HepG2 (cell line): ENCODE measurements around the gene ZNF644. TPM values are rescaled to one million over a fixed set of nuclear protein-coding genes. Genes with fewer than 3 reads are reported as not detected.

ENCODE experiments used
- ATAC-seq: fragments of 200-7000 bp; cut with Tn5 transposase; 3 replicates; pipeline ENCODE4 v1.9.1; 2020; ENCODE audit warnings: mild to moderate bottlenecking, moderate library complexity
- BruUV-seq: library from RNA; stranded (reverse); fragments of 400-500 nt; replicated peaks from 2 replicates; lab custom pipeline; 2021; lab: Mats Ljungman, UMichigan
- CTCF ChIA-PET: fragments of 300-600 bp; formaldehyde crosslinking; extraction: SDS; loops from one replicate; lab custom pipeline; 2021; ENCODE audit warnings: low total read pairs, inconsistent platforms, low intra/inter-chr PET ratio; lab: Yijun Ruan, JAX
- POLR2A ChIA-PET: fragments of 350-600 bp; sonication (Branson Sonifier 250); formaldehyde crosslinking; loops from one replicate; lab custom pipeline; 2020; ENCODE audit warnings: antibody characterized with exemption, inconsistent platforms; lab: Yijun Ruan, JAX
- DNase-seq: peaks from one replicate; pipeline ENCODE4 v3.0.0-alpha.2; 2015; ENCODE audit warnings: low spot score
- FAIRE-seq: peaks from 3 replicates; lab custom pipeline; 2011; peaks lifted over from hg19 to GRCh38; lab: Jason Lieb, UNC
- H2AFZ ChIP-seq: one replicate; pipeline ENCODE4 v1.6.1; 2011; ENCODE audit warnings: low read length, inconsistent platforms
- H3K27ac ChIP-seq: fragments of 300-600 bp; 3 replicates; pipeline ENCODE4 v1.8.0; 2011; ENCODE audit warnings: mixed run types, mild to moderate bottlenecking, mixed read lengths, low read length, inconsistent platforms; ENCODE audit not compliant: insufficient read depth; ENCODE audit errors: extremely low read length
- H3K27me3 ChIP-seq, 2 experiments: fragments of 200-600 bp in 1 of 2; 2 replicates in 1 of 2; 3 replicates in 1 of 2; pipeline versions ENCODE4 v1.6.0 to v1.8.0; 2011; ENCODE audit warnings: low read length in 2 of 2, mild to moderate bottlenecking in 2 of 2, moderate library complexity in 2 of 2, inconsistent platforms in 1 of 2; ENCODE audit not compliant: insufficient read depth in 2 of 2, control insufficient read depth in 1 of 2
- H3K36me3 ChIP-seq, 2 experiments: fragments of 200-600 bp in 1 of 2; replicated peaks in 1 of 2; 2 replicates in 1 of 2; 3 replicates in 1 of 2; pipeline versions ENCODE4 v1.5.1 to v1.8.0; 2011; ENCODE audit warnings: low read length in 2 of 2, inconsistent platforms in 1 of 2; ENCODE audit not compliant: insufficient read depth in 2 of 2, control insufficient read depth in 1 of 2
- H3K4me1 ChIP-seq: 2 replicates; pipeline ENCODE4 v1.5.1; 2012; ENCODE audit warnings: low read length, inconsistent platforms; ENCODE audit not compliant: insufficient read depth
- H3K4me2 ChIP-seq: 2 replicates; pipeline ENCODE4 v1.6.0; 2011; ENCODE audit warnings: low read depth, low read length, inconsistent platforms
- H3K4me3 ChIP-seq, 3 experiments: fragments of 200-600 bp in 1 of 3; sonication (generic), shearing (Covaris generic) in 1 of 3; replicated peaks in 1 of 3; 2 replicates each; pipeline ENCODE4 v1.5.1; 2011 to 2016; ENCODE audit warnings: low read length in 3 of 3, inconsistent platforms in 2 of 3, low read depth in 2 of 3, mild to moderate bottlenecking in 2 of 3, control low read depth in 1 of 3, mixed read lengths in 1 of 3; ENCODE audit not compliant: insufficient read depth in 1 of 3
- H3K79me2 ChIP-seq: one replicate; pipeline ENCODE4 v1.6.1; 2011; ENCODE audit warnings: low read length, inconsistent platforms; ENCODE audit not compliant: insufficient read depth
- H3K9ac ChIP-seq: 2 replicates; pipeline ENCODE4 v1.6.0; 2011; ENCODE audit warnings: mild to moderate bottlenecking, low read depth, low read length, inconsistent platforms; ENCODE audit not compliant: insufficient read depth
- H3K9me3 ChIP-seq: 2 replicates; pipeline ENCODE4 v1.5.1; 2012; ENCODE audit warnings: mild to moderate bottlenecking, low read length
- H4K20me1 ChIP-seq: 2 replicates; pipeline ENCODE4 v1.6.0; 2011; ENCODE audit warnings: inconsistent platforms, mild to moderate bottlenecking, low read length, moderate library complexity; ENCODE audit not compliant: insufficient read depth
- ELF4 ChIP-seq: sonication (generic); formaldehyde crosslinking; IDR thresholded peaks from 2 replicates; pipeline ENCODE4 v1.5.0; 2020; ENCODE audit warnings: missing genetic modification reagents, mild to moderate bottlenecking, moderate library complexity, borderline replicate concordance
- KDM4B ChIP-seq: sonication (generic); formaldehyde crosslinking; IDR thresholded peaks from 2 replicates; pipeline ENCODE4 v1.4.0; 2020; ENCODE audit warnings: missing genetic modification reagents
- MBNL3 ChIP-seq: fragments of 250-450 bp; sonication (Bioruptor Pico); conservative IDR thresholded peaks from 2 replicates; pipeline ENCODE4 v1.8.0; 2022; ENCODE audit warnings: mild to moderate bottlenecking, inconsistent platforms
- PCBP2 ChIP-seq: fragments of 200-400 bp; formaldehyde crosslinking; optimal IDR thresholded peaks from 2 replicates; pipeline ENCODE3; 2018; ENCODE audit warnings: low read length, low read depth; ENCODE audit not compliant: poor library complexity, severe bottlenecking
- POGZ ChIP-seq: sonication (generic); formaldehyde crosslinking; IDR thresholded peaks from 2 replicates; pipeline ENCODE4 v1.4.0; 2020; ENCODE audit warnings: mild to moderate bottlenecking, missing genetic modification reagents
- RBM22 ChIP-seq: fragments of 200-400 bp; formaldehyde crosslinking; optimal IDR thresholded peaks from 2 replicates; pipeline ENCODE3; 2017; ENCODE audit warnings: mild to moderate bottlenecking, low read length, moderate library complexity
- REXO4 ChIP-seq: sonication (generic); formaldehyde crosslinking; IDR thresholded peaks from 2 replicates; pipeline ENCODE4 v1.8.0; 2022; ENCODE audit warnings: missing genetic modification reagents, mild to moderate bottlenecking, borderline replicate concordance
- TMF1 ChIP-seq: sonication (generic); formaldehyde crosslinking; IDR thresholded peaks from 2 replicates; pipeline ENCODE4 v1.8.1; 2022; ENCODE audit warnings: low read depth, missing genetic modification reagents
- ZNF33A ChIP-seq: sonication (generic); formaldehyde crosslinking; IDR thresholded peaks from 2 replicates; pipeline ENCODE4 v1.5.1; 2020; ENCODE audit warnings: missing genetic modification reagents, mild to moderate bottlenecking, moderate library complexity, borderline replicate concordance
- ZNF7 ChIP-seq: IDR thresholded peaks from 2 replicates; pipeline ENCODE4 v1.6.1; 2016; ENCODE audit warnings: missing biosample characterization, missing genetic modification reagents
- WGBS: methylation state at CpG from one replicate; pipeline ENCODE4 v1.1.6; 2017; ENCODE audit warnings: low lambda C conversion rate; 5-methylcytosine and 5-hydroxymethylcytosine counted together
- in situ Hi-C: cut with HindIII; loops from 2 replicates; pipeline ENCODE4 v1.10.0; 2017; ENCODE audit warnings: low pct_unique_long_range_greater_than_20kb; ENCODE audit not compliant: extremely low pct_ligation_motif_present
- intact Hi-C: fragments of 100-400 bp; cut with micrococcal nuclease; formaldehyde crosslinking; loops from one replicate; pipeline ENCODE4 v1.10.0; 2022; ENCODE audit not compliant: unreplicated experiment
- polyA plus RNA-seq, 8 experiments: library from polyadenylated mRNA; depleted of rRNA in 3 of 8; stranded (reverse) in 7 of 8; unstranded in 1 of 8; fragments of >200 nt; fragmentation: Illumina TruSeq in 4 of 8; extraction: Trizol in 4 of 8; gene quantifications; 2 replicates each; pipeline versions ENCODE4 v1.2.1 to v1.2.3, GENCODE V29; 2011 to 2016; ENCODE audit warnings: low read depth in 4 of 8, missing spikeins in 1 of 8, mixed read lengths in 1 of 8; ENCODE audit not compliant: insufficient read depth in 1 of 8
- total RNA-seq, 5 experiments: library from RNA; depleted of rRNA; stranded (reverse); fragments of >200 nt; fragmentation: Illumina TruSeq; extraction: Trizol; gene quantifications; 2 replicates each; pipeline ENCODE4 v1.2.3, GENCODE V29; 2016; ENCODE audit warnings: low read depth in 1 of 5
- TF ChIP-seq, protein P1 (sequence below): IDR thresholded peaks from 2 replicates; pipeline ENCODE4 v1.6.1; 2016
- TF ChIP-seq, protein P2 (sequence below), 2 experiments: fragments of 450-650 bp in 1 of 2; sonication (generic) in 1 of 2; formaldehyde crosslinking in 1 of 2; IDR thresholded peaks; 2 replicates each; pipeline versions ENCODE4 v1.6.1 to v1.8.0; 2016 to 2022; ENCODE audit warnings: antibody characterized with exemption in 1 of 2, mild to moderate bottlenecking in 1 of 2, missing genetic modification reagents in 1 of 2

ZNF644 gene
- total and polyA plus RNA-seq, 2 of the 13 experiments (the other 11 are each of a cell fraction or from before 2014, with no cell fraction given), result 17.7 to 51.7 TPM

DNA sequence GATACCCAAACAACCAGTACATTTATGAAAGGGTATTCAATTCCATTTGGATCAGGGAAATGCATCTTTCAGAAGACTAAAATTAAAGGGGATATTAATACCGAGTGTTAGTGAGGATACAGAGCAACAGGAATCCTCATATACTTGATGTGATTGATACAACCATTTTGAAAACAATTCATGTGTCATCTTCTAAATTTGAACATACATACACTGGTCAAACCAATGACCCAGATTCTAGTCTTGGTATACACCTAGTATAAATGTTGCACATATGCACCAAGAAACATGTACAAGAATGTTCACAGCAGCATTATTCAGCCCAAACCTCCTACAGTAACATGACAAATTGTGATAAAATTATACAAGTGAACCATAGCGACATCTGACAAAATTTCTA, 58.6 kb downstream of the ZNF644 start:
- ChIA-PET POLR2A (interaction anchor here (1.8 kb wide), 1 partner anchor 59 kb away, joined by 7 read pairs; the partner anchor contains the start of gene ZNF644), CTCF (interaction anchor here (2.4 kb wide), 1 partner anchor 242 kb away, joined by 18 read pairs; no protein-coding TSS in a partner anchor)
- H3K4me2 ChIP-seq, result no peak overlapping the region
- in situ Hi-C loops (loop anchor here (5.0 kb wide), 1 partner anchor 241 kb away; no protein-coding TSS in a partner anchor), intact Hi-C loops (loop anchor here (10.0 kb wide), 1 partner anchor 202 kb away; no protein-coding TSS in a partner anchor)
- ATAC-seq (no peak), FAIRE-seq (no peak), DNase-seq (no peak)
- H3K36me3 ChIP-seq, result peaks cover 0 to 2% of the 10 kb centered on the region in 2 experiments; a peak in 1 of 5 replicates
- H3K27me3 ChIP-seq, result no peaks in the 10 kb centered on the region
- H3K4me1 ChIP-seq, result peaks cover 19% of the 10 kb centered on the region
- no peak overlapping the region for H3K27ac ChIP-seq
- 94% methylated on average over 2 of the region's 2 CpGs for WGBS
- no peaks in the 10 kb centered on the region for H3K9me3 ChIP-seq
- peaks cover 29% of the 10 kb centered on the region for H4K20me1 ChIP-seq
- H3K4me3 ChIP-seq, result no peak overlapping the region
- H2AFZ ChIP-seq, result no peak overlapping the region
- no TSS peak for BruUV-seq
- H3K79me2 ChIP-seq, result peaks cover 67% of the 10 kb centered on the region
- no peak overlapping the region for H3K9ac ChIP-seq
- TF ChIP-seq RBM22 (no peak), MBNL3 (no peak), REXO4 (CRISPR knock-in tag) (no peak), ELF4 (CRISPR knock-in tag) (no peak), ZNF33A (no peak), POGZ (CRISPR knock-in tag) (no peak), TMF1 (CRISPR knock-in tag) (no peak), ZNF7 (no peak), PCBP2 (no peak), KDM4B (CRISPR knock-in tag) (no peak)
- TF ChIP-seq, protein P1, sequence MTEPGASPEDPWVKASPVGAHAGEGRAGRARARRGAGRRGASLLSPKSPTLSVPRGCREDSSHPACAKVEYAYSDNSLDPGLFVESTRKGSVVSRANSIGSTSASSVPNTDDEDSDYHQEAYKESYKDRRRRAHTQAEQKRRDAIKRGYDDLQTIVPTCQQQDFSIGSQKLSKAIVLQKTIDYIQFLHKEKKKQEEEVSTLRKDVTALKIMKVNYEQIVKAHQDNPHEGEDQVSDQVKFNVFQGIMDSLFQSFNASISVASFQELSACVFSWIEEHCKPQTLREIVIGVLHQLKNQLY, result no peak
- TF ChIP-seq, protein P2, sequence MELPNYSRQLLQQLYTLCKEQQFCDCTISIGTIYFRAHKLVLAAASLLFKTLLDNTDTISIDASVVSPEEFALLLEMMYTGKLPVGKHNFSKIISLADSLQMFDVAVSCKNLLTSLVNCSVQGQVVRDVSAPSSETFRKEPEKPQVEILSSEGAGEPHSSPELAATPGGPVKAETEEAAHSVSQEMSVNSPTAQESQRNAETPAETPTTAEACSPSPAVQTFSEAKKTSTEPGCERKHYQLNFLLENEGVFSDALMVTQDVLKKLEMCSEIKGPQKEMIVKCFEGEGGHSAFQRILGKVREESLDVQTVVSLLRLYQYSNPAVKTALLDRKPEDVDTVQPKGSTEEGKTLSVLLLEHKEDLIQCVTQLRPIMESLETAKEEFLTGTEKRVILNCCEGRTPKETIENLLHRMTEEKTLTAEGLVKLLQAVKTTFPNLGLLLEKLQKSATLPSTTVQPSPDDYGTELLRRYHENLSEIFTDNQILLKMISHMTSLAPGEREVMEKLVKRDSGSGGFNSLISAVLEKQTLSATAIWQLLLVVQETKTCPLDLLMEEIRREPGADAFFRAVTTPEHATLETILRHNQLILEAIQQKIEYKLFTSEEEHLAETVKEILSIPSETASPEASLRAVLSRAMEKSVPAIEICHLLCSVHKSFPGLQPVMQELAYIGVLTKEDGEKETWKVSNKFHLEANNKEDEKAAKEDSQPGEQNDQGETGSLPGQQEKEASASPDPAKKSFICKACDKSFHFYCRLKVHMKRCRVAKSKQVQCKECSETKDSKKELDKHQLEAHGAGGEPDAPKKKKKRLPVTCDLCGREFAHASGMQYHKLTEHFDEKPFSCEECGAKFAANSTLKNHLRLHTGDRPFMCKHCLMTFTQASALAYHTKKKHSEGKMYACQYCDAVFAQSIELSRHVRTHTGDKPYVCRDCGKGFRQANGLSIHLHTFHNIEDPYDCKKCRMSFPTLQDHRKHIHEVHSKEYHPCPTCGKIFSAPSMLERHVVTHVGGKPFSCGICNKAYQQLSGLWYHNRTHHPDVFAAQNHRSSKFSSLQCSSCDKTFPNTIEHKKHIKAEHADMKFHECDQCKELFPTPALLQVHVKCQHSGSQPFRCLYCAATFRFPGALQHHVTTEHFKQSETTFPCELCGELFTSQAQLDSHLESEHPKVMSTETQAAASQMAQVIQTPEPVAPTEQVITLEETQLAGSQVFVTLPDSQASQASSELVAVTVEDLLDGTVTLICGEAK (IDR thresholded peaks at IDR 0.05), result no peak
- TF ChIP-seq, protein P2 (CRISPR knock-in tag; IDR thresholded peaks at IDR 0.05), result no peak
